Thyroid gland (tissue), 4 donors: ENCODE results near the gene CDH23. TPM values are rescaled to one million over a fixed set of nuclear protein-coding genes. Genes with fewer than 3 reads are reported as not detected.

ENCODE experiments used
- DNase-seq, 2 donors: peaks; one replicate each; pipeline ENCODE4 v3.0.0-alpha.2; 2019
- H3K27ac ChIP-seq, 3 donors: fragments of 200-600 bp; sonication (generic); 1 replicate in 2 of 3; 2 replicates in 1 of 3; pipeline ENCODE4 v1.5.1; 2016 to 2019; ENCODE audit warnings: mild to moderate bottlenecking in 1 of 3, moderate library complexity in 1 of 3
- H3K27me3 ChIP-seq: fragments of 200-600 bp; sonication (generic); one replicate; pipeline ENCODE4 v1.5.1; 2019
- H3K36me3 ChIP-seq, 2 donors: fragments of 200-600 bp; sonication (generic); one replicate each; pipeline ENCODE4 v1.5.1; 2016 to 2019
- H3K4me1 ChIP-seq, 2 donors: fragments of 200-600 bp; sonication (generic); one replicate each; pipeline ENCODE4 v1.5.1; 2017 to 2019
- H3K4me3 ChIP-seq, 3 donors: fragments of 200-600 bp; sonication (generic); replicated peaks in 1 of 3; 1 replicate in 2 of 3; 2 replicates in 1 of 3; pipeline ENCODE4 v1.5.1; 2016; ENCODE audit warnings: mild to moderate bottlenecking in 1 of 3
- H3K9me3 ChIP-seq: fragments of 200-600 bp; sonication (generic); one replicate; pipeline ENCODE4 v1.5.1; 2017
- CTCF ChIP-seq, 6 experiments: fragments of 200-600 bp in 3 of 6; fragments of 450-650 bp in 3 of 6; sonication (generic) in 3 of 6; IDR thresholded peaks; one replicate each; pipeline ENCODE4 v1.5.1; 2016 to 2019; ENCODE audit warnings: antibody characterized with exemption in 6 of 6, mild to moderate bottlenecking in 2 of 6, inconsistent platforms in 1 of 6, moderate library complexity in 1 of 6
- POLR2A ChIP-seq, 2 donors: fragments of 450-650 bp; IDR thresholded peaks; one replicate each; pipeline ENCODE4 v1.6.1; 2017; ENCODE audit warnings: antibody characterized with exemption in 2 of 2, mild to moderate bottlenecking in 2 of 2, moderate library complexity in 1 of 2
- WGBS, 2 donors: methylation state at CpG; one replicate each; pipeline ENCODE4 v1.1.5; 2017; 5-methylcytosine and 5-hydroxymethylcytosine counted together
- intact Hi-C: fragments of 100-400 bp; cut with DNase I; formaldehyde crosslinking; loops from one replicate; pipeline ENCODE4 v1.15.1; 2023
- total RNA-seq, 4 donors: library from RNA; depleted of rRNA; stranded (reverse); fragments of >200 nt; gene quantifications; one replicate each; pipeline ENCODE4 v1.2.3, GENCODE V29; 2016

CDH23 gene
- total RNA-seq, 4 donors from 2014 or later, result 3.0 to 4.2 (median 3.9) TPM

GRCh38 chr10:71436268-71437125 lies 39.8 kb downstream of the CDH23 start:
- H3K27ac ChIP-seq, result no peak overlapping the region
- 83 to 87% methylated on average over 11 of the region's 11 CpGs for WGBS, 2 donors
- no peak for DNase-seq

GRCh38 chr10:71437537-71438092 lies 40.9 kb downstream of the CDH23 start:
- H3K4me1 ChIP-seq, result no peaks in the 10 kb centered on the region
- H3K36me3 ChIP-seq, result no peaks in the 10 kb centered on the region
- H3K9me3 ChIP-seq, result no peaks in the 10 kb centered on the region
- no peak for TF ChIP-seq CTCF (IDR thresholded peaks at IDR 0.05)
- no peak for TF ChIP-seq POLR2A (IDR thresholded peaks at IDR 0.05)
- intact Hi-C loops, result no loop called here
- WGBS, 2 donors, result 89 to 95% methylated on average over 4 of the region's 4 CpGs
- no peak overlapping the region for H3K4me3 ChIP-seq
- DNase-seq, result no peak
- no peak overlapping the region for H3K27ac ChIP-seq
- H3K27me3 ChIP-seq, result no peaks in the 10 kb centered on the region

More at GRCh38 chr10:71436268-71437125, 39.8 kb downstream of the CDH23 start:
- no peaks in the 10 kb centered on the region for H3K9me3 ChIP-seq
- intact Hi-C loops, result no loop called here
- TF ChIP-seq POLR2A (IDR thresholded peaks at IDR 0.05) (no peak), CTCF (IDR thresholded peaks at IDR 0.05) (no peak)
- no peaks in the 10 kb centered on the region for H3K36me3 ChIP-seq
- no peaks in the 10 kb centered on the region for H3K27me3 ChIP-seq
- H3K4me3 ChIP-seq, result no peak overlapping the region
- no peaks in the 10 kb centered on the region for H3K4me1 ChIP-seq

- intact Hi-C loops, result no loop called here
- WGBS, 2 donors, result 80 to 97% methylated on average over 2 to 3 of the region's 3 CpGs
- TF ChIP-seq CTCF (IDR thresholded peaks at IDR 0.05) (no peak), POLR2A (IDR thresholded peaks at IDR 0.05) (no peak)
- no peaks in the 10 kb centered on the region for H3K4me1 ChIP-seq
- no peak overlapping the region for H3K4me3 ChIP-seq
- H3K36me3 ChIP-seq, result no peaks in the 10 kb centered on the region
- no peak for DNase-seq
- H3K27ac ChIP-seq, result no peak overlapping the region
- H3K9me3 ChIP-seq, result no peaks in the 10 kb centered on the region
- H3K27me3 ChIP-seq, result no peaks in the 10 kb centered on the region
Observed at GRCh38 chr10:71438761-71439160, 42.0 kb downstream of the CDH23 start.

- no peaks in the 10 kb centered on the region for H3K27me3 ChIP-seq
- no peak for TF ChIP-seq POLR2A (IDR thresholded peaks at IDR 0.05)
- TF ChIP-seq CTCF (IDR thresholded peaks at IDR 0.05), result no peak
- H3K36me3 ChIP-seq, result no peaks in the 10 kb centered on the region
- no peak for DNase-seq
- no peaks in the 10 kb centered on the region for H3K4me1 ChIP-seq
- H3K9me3 ChIP-seq, result no peaks in the 10 kb centered on the region
- 88 to 89% methylated on average over 9 of the region's 9 CpGs for WGBS, 2 donors
- intact Hi-C loops, result no loop called here
- no peak overlapping the region for H3K4me3 ChIP-seq
- no peak overlapping the region for H3K27ac ChIP-seq
Observed at GRCh38 chr10:71439670-71440425, 43.1 kb downstream of the CDH23 start.
